ENCODE measurements around the gene NTHL1.

DNA sequence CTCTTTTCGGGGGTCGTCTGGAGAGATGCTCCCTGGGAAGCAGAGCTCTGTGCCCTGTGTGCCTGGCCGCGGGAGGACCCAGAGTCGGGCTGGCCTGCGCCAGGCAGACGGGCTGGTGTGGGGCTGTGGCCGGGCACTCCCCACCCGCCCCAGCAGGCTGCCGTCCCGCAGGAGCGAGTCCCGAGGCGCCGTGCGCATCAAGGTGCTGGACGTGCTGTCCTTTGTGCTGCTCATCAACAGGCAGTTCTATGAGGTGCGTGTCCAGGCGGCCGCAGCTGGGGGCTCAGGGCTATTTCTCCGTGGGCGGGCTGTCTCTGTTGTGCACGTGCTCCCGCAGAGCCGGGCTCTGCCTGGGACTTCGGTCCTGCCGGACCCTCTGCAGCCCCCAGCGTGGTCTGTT lies 15.2 kb upstream of the NTHL1 start:
- TF ChIP-seq CBX5 (IDR thresholded peaks at IDR 0.05; ENCODE audit: low read depth): no peak
- TF ChIP-seq JUND (IDR thresholded peaks at IDR 0.05; ENCODE audit: low read depth, low read length): no peak
- TF ChIP-seq, protein P1, sequence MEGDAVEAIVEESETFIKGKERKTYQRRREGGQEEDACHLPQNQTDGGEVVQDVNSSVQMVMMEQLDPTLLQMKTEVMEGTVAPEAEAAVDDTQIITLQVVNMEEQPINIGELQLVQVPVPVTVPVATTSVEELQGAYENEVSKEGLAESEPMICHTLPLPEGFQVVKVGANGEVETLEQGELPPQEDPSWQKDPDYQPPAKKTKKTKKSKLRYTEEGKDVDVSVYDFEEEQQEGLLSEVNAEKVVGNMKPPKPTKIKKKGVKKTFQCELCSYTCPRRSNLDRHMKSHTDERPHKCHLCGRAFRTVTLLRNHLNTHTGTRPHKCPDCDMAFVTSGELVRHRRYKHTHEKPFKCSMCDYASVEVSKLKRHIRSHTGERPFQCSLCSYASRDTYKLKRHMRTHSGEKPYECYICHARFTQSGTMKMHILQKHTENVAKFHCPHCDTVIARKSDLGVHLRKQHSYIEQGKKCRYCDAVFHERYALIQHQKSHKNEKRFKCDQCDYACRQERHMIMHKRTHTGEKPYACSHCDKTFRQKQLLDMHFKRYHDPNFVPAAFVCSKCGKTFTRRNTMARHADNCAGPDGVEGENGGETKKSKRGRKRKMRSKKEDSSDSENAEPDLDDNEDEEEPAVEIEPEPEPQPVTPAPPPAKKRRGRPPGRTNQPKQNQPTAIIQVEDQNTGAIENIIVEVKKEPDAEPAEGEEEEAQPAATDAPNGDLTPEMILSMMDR (IDR thresholded peaks at IDR 0.05 in 2 of 3, conservative IDR thresholded peaks at IDR 0.05 in 1 of 3; ENCODE audit: control insufficient read depth in 2 of 3, extremely low read depth in 1 of 3, insufficient read depth in 1 of 3, low read depth in 3 of 3, low read length in 3 of 3): no peak
- no peak for TF ChIP-seq FOS (IDR thresholded peaks at IDR 0.05; ENCODE audit: borderline replicate concordance, extremely low read depth, insufficient read length)
- no peak for TF ChIP-seq ESRRA (IDR thresholded peaks at IDR 0.05; ENCODE audit: low read length)
- TF ChIP-seq ZZZ3 (IDR thresholded peaks at IDR 0.05; ENCODE audit: control insufficient read depth, insufficient read length, low read depth): no peak
- no peak for TF ChIP-seq MYC (IDR thresholded peaks at IDR 0.05; ENCODE audit: insufficient read depth, insufficient read length, insufficient replicate concordance, low read length, severe bottlenecking)
- no peak for TF ChIP-seq EGR1 (IDR thresholded peaks at IDR 0.05; ENCODE audit: borderline replicate concordance in 1 of 2, low read depth in 2 of 2, low read length in 2 of 2)
